GM19193 (cell line): ENCODE measurements around the gene TRAPPC2B.

ENCODE experiments used
- POLR2A ChIP-seq: IDR thresholded peaks from 4 replicates; pipeline ENCODE4 v1.6.1; 2011; ENCODE audit not compliant: insufficient read depth, insufficient read length; ENCODE audit errors: extremely low read depth

TRAPPC2B gene

GRCh38 chr19:57357406-57357805, 5.9 kb upstream of the TRAPPC2B start:
- TF ChIP-seq POLR2A, result no peak

GRCh38 chr19:57359300-57359699, 4.1 kb upstream of the TRAPPC2B start:
- TF ChIP-seq POLR2A, result no peak

- TF ChIP-seq POLR2A, result no peak
These were observed 932 bp upstream of the TRAPPC2B start for GRCh38 chr19:57362419-57362818.

- TF ChIP-seq POLR2A, result no peak
These were observed 384 bp downstream of the TRAPPC2B start for GRCh38 chr19:57363688-57364181.

GRCh38 chr19:57366776-57367175, 3.4 kb downstream of the TRAPPC2B start:
- TF ChIP-seq POLR2A, result no peak

- no peak for TF ChIP-seq POLR2A
These were observed 10.8 kb downstream of the TRAPPC2B start for GRCh38 chr19:57374179-57374578.

- no peak for TF ChIP-seq POLR2A
These were observed 12.8 kb downstream of the TRAPPC2B start for GRCh38 chr19:57376151-57376550.

GRCh38 chr19:57377498-57378146, 14.3 kb downstream of the TRAPPC2B start:
- no peak for TF ChIP-seq POLR2A

GRCh38 chr19:57380923-57381322, 17.6 kb downstream of the TRAPPC2B start:
- TF ChIP-seq POLR2A, result no peak

- TF ChIP-seq POLR2A, result no peak
These were observed 19.6 kb downstream of the TRAPPC2B start for GRCh38 chr19:57382806-57383488.

GRCh38 chr19:57389194-57389729, 25.9 kb downstream of the TRAPPC2B start:
- TF ChIP-seq POLR2A, result no peak

- TF ChIP-seq POLR2A, result peak; percentile 50
These were observed 26.6 kb downstream of the TRAPPC2B start, which contains the start of gene ZNF548 for GRCh38 chr19:57389730-57390598. ZNF548 (plus strand) TSS chr19:57389854; CDS start chr19:57390100, 246 bp downstream.

- no peak for TF ChIP-seq POLR2A
These were observed 32.4 kb downstream of the TRAPPC2B start for GRCh38 chr19:57395710-57396109.

- no peak for TF ChIP-seq POLR2A
These were observed 35.5 kb downstream of the TRAPPC2B start for GRCh38 chr19:57398868-57399267.
